Retina (tissue), 1 donor: ENCODE results near the gene PIK3R5.

Source experiments
- DNase-seq: peaks from one replicate; pipeline ENCODE4 v3.0.0-alpha.2; 2016

Gene PIK3R5

DNA sequence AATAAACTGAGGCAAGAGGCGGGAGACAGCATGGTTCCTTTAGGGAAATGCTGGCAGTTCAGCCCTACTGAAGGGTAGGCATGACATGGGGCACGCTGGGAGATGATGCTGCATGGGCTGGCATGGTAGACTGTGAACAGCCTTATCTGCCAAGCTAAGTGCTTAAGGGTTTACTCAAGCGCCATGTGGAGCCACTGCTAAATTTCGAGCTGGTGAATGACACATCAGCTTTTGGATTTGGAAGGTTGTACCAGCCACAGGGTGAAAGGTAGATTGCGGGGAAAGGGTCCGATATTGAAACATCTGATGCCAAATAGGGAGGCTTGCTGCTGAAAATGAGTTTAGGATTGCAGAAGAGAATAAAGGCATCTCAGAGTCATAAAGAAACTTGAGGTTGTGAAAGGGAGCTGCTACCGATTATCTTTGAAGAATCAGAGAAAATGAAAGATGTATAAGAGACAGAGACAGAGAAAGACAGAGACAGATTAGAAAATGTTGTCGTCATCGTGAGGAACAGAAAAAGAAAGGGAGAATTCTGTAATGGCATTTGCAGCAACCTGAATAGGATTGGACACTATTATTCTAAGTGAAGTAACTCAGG is 16.3 kb downstream of the PIK3R5 start:
- DNase-seq, result no peak

DNA sequence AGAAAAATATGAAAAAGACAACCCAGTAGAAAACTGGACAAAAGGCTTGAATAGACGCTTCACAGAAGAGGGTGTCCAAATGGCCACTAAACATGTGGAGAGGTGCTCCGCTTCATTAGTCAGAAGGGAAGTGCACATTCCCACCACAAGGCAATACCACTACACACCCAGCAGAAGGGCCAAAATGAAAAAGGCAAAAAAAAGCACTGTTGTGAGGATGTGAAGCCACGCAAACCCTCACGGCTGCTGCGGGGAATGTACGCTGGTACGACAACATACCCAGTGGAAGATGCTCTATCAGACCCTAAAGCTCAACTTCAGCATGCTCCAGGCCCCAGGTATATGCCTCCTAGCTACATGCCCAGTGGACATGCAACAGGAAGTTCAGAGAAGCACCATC is 17.0 kb downstream of the PIK3R5 start:
- DNase-seq, result no peak

DNA sequence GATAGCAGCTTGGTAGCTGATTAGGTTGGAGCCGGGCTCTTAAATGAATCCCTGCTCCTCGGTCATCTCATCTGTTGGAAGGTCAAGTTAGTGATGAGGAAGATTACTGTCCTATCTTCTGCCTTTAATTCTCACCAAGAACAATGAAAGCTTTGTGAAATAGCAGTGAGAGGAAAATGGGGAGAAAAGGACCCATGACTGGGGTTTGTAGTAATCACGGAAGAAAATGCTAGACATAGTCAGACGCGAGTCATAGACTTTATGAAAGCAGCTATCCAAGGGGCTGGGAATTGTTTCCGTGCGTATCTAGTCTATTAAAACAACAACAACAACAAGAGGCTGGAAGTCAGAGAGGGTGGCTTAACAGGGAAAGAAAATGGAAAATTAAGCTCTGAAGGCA is 18.3 kb downstream of the PIK3R5 start:
- DNase-seq, result no peak

DNA sequence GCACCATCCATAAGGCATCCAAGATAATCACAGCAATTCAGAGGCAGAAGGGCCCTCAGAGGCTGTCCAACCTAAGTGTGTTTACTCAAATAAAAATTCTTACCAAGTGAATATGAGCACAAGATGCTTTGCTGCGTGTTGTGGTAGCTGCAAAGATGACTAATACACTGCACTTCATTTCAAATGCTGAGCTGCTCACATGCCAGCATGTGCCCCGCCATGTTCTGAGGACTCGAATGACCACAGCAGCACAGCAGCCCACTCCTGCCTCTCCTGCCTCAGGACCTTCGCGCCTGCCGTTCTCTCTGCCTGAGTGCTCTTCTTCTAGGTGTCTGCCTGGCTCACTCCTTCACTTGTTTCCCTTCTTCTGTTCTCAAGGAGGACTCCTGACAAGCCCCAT is 19.0 kb downstream of the PIK3R5 start:
- no peak for DNase-seq

DNA sequence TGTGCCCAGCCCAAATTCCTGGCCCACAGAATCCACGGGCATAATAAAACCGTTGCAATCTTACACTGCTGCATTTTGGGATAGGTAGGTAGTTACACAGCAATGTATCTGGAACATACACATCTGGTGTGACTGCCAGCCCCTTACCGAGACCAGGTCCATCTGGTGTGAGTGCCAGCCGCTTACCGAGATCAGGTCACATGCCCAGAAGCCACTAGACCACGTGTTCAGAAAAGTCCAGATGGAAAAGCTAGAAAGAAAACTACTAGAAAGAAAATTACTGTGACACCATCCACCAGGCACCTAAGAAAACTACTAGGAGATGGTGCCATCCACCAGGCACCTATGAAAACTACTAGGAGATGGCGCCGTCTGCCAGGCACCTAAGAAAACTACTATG is 19.4 kb downstream of the PIK3R5 start:
- DNase-seq, result no peak

DNA sequence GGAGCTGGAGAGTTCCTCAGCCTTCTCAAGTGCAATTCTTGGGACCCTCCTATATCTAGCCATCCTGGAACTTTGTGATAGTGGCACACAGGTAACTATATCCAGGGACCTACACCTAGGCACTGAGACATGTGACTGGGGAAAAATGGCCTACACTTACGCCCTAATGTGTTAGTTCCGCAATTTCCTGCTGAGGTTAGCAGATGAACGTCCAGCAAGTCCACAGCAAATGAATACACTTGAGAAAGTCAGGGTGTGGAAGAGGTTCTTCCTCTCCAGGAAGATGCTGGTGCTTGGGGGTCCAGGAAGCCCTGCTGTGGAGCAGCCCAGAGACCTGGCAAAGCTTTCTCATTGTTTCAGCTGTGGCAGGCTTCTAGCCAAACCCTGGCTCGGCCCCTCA is 20.8 kb downstream of the PIK3R5 start:
- DNase-seq, result no peak

DNA sequence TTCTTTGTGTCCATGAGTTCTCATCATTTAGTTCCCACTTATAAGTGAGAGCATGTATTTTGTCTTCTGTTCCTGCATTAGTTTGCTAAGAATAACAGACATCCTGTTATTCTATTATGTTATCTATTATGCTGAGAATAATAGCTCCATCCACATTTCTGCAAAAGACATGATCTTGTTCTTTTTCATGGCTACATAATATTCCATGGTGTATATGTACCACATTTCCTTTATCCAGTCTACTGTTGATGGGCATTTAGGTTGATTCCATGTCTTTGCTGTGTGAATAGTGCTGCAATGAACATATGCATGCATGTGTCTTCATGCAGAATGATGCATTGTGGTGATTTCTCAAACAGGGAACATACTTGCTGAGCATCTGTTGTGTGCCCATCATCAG is 21.4 kb downstream of the PIK3R5 start:
- DNase-seq, result no peak

DNA sequence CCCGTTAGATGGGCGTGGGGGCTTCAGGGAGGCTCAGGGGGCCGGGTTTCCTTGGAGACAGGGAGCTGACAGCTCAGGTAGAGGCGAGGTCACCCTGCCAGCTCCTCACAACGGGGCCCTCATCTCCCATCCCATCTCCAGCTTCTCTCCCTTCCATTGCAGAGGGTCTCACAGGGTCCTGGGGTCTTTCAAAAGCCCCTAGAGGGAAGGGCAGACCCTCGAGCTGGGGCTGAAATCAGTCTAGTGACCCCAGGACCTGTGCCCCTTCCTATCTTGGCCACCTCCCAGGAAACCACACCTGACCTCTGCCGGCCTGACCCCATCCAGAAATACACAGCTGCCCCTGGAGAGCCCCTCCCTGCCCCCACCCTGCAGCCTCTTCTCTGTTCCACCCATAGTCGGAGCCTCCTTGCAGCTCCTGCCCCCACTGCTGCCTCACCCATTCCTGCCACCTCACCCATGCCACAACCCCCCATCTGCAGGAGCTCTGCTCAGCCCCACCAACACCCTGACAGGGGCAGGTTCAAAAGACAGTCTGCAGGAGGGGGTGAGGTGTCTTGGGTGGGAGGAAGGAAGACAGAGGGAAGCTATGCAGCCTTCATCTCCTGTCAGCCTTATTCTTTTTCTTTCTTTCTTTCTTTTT is 23.4 kb downstream of the PIK3R5 start:
- no peak for DNase-seq

DNA sequence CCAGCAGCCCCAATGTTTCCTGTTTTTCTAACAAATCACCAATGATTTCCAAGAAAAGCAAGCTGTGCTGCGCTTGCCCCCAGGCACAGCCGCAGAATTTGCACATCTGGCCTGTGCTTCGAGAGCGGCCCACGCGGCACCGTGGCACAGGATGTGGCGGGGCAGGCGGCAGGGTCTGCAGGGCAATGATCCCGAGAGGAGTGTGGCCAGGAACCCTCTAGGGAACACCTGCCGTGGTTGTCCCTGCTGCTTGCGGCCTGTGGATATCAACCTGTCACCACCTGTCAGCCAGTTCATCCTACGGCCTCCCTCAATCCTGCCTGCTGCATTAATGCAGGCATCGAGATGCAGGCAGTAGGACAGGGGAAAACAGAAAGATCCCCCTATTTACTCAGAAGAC is 24.0 kb downstream of the PIK3R5 start:
- no peak for DNase-seq

DNA sequence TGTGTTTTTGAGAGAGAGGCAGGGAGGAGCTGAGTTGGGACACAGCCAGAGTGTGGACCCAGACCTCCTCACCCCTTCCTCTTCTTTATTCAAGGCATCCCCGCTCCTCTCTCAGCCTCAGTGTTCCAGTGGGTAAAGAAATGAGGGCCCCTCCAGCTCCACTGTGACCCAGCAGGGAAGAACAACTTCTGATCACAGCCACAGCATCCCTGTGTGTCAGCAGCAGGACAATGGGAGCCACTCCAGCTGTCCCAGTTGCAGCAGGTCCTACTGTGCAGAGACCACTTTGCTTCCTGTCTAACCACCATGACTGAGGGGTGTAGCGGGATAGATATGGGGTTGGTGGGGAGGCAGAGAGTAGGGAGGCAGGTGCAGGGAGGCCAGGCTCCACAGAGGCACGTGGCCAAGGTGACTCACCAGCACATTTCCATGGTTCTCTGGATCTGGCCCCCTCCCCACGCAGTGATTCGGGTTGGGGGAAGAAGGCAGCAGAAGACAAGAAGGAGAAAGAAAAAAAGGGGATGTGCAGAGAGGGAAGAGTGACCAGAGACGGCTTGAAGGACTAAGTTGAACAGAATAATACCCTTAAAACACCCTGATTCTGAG is 24.5 kb downstream of the PIK3R5 start:
- DNase-seq, result no peak

DNA sequence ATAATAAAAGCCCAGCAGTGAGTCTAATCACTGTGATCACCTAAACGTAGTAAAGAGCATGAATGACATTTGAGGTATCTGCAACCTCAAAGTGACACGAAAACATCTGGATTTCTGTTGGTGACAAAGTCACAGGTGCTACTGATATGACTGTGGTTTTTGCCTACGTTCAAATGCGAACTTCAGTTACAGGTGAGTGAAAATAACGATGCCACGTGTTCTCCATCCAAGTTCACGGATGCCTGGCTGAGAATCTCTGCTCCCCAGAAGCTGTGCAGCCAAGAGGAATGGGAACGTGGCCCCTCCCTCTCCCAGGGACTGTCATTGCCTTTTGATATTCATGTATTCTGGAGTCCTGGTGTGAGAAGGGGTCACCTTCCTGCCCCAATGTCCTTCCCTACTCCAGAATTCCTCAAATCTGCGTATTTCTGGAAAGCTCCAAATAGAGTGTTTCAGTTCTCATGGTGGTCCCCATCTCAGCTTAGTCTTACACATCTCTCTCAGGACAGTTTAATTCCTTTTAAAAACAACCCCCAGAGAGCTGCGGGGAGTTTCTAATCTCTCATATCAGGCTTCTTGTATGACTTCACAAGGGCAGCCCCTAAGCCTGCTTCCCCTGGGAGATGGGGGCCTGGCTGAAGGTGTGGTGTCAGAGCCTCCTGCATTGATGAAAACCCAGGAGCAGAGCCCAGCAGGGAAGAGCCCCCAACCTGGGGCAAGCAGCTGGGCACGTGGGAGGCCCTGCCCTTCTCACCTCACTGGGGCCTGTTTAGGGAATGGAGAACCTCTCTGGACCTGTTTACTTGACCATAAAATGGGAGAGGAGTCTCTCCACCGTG is 25.8 kb downstream of the PIK3R5 start:
- no peak for DNase-seq

DNA sequence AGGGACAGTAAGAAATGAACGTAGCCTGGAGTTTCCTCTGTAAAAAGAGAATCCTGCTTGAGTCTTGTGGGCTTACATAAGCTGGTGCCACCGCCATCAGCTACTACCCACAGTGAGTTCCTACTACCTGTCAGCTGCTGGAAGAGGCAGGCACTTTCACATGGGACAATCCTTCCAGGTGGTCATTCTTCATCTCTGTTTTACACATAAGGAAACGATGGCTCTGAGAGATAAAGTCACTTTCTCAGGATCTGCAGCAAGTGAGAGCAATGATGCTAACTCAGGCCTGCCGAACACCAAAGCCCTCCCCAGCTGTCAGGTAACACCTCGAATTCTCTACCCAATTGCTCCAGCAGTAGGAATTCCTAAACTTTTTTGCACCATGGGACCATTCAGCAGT is 26.6 kb downstream of the PIK3R5 start:
- no peak for DNase-seq

DNA sequence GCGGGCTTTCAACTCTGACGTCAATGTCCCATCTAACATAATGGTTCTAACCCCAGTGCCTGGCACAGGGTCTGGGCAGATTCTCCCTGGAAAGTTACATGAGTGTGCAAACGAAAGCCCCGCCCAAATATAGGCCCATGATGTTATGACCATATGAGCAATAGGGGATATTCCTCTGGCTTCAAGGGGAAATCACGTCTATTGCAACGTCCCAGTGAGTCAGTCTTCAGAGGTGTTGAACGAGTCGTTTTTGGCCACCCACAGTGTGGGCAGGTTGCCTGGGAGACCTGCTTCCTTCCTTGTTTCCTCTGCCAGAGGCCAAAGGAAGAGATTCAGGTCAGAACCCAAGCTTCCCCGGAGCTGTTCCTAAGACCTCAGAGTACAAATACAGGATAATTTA is 30.3 kb downstream of the PIK3R5 start:
- DNase-seq, result no peak

DNA sequence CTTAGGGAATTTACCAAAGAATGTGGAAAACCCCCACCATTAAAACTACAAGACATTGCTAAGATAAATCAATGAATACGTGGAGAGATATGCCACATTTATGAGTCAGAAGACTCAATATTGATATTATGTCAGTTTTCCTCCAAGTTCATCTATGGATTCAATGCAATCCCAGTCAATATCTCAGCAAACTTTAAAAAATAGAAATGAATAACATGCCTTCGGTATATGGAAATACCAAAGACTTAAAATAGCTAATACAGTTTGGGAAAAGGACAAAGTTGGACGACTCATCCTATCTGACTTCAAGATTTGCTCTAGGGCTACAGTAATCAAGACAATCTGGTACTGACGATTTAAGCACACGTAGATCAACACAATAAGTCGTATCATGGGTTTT is 31.2 kb downstream of the PIK3R5 start:
- DNase-seq, result no peak

DNA sequence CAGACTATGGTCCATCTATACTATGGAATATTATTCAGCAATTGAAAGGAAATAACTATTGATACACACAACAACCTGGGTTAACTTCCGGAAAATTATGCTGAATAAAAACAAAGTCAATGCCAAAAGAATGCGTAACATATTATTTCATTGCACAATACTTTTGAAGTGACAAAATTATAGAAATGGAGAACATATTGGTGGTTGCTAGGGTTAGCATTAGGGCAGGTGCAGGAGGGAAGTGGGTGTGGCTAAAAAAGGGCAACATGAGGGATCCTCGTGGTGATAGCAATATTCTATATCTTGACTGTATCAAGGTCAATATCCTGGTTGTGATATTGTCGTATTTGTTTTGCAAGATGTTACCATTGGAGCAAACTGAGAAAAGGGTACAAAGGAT is 34.9 kb downstream of the PIK3R5 start:
- DNase-seq, result no peak

DNA sequence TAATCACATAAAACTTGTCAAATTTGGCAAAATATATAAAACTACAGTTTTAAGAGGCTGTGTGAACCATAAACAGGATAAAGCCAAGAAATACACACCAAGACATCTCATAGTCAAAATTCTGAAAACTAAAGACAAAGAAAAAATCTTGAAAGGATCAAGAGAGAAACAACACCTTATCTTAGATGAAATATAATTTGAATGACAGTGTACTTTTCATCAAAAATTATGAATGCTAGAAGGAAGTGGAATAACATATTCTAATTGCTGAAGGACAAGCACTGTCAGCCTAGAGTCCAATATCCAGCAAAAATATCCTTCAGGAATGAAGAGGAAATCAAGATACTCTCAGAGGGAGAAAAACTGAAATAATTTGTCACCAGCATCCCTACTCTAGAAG is 37.2 kb downstream of the PIK3R5 start:
- DNase-seq, result no peak

DNA sequence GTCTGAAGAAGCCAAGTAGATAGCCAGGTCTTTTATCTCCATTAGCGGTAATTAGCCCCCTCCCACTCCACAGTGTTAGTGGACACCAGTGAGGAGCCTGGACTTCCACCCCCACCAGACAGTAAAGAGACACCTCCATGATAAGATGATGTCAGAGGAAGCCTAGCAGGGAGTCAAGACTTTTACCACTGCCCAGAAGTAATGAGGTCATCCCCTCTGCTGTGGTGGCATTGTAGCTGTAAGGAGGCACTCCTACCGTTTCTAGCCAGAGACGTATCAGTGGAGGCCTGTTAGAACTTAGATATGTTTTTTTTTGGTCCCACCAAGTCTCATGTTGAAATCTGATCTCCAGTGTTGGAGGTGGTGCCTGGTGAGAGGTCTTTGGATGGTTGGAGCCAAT is 38.1 kb downstream of the PIK3R5 start:
- DNase-seq, result no peak

DNA sequence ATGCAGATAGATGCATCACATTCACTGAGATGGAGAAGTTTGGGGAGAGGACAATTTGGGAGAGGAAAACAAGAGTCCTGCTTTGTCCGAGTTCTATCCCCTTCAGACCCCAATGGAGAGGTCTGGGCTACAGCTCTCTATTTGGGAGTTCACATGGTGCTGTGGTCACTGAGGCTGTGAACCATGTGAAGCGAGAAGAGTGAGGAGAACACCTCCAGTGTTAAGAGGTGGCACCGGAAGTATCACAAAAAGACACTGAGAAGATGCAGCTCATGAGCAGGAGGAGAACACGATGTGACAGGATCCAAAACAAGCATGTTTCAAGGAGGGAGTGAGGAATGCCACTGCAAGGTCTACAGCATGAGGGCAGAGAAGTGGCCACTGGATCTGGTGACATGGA is 39.7 kb downstream of the PIK3R5 start:
- DNase-seq, result no peak

DNA sequence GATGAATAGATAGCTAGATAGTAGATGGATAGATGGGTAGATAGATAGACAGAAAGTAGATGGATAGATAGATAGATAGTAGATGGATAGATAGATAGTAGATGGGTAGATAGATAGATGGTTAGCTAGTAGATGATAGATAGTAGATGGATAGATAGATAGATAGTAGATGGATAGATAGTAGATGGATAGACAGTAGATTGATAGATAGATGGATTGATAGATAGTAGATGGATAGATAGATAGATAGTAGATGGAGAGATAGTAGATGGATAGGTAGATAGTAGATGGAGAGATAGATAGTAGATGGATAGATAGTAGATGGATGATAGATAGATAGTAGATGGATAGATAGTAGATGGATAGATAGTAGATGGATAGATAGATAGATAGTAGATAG is 40.4 kb downstream of the PIK3R5 start:
- no peak for DNase-seq

DNA sequence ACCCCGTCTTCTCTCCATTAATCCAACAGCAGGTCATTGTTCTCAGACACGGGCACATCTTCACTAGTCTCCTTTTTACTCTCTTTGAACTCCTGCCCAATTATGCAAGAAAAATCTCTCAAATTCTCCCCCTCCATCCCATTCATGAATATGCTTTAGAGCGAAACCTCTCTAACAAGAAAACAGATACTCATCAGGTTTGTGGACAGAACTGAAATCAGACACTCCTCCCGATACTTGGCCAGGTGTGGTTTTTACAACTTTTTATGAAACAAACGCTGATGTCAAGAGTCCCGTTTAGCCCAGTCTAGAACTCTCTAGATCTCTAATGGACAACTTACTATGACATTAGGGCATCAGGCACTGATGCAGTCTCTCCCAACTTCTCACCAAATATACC is 40.9 kb downstream of the PIK3R5 start:
- no peak for DNase-seq

DNA sequence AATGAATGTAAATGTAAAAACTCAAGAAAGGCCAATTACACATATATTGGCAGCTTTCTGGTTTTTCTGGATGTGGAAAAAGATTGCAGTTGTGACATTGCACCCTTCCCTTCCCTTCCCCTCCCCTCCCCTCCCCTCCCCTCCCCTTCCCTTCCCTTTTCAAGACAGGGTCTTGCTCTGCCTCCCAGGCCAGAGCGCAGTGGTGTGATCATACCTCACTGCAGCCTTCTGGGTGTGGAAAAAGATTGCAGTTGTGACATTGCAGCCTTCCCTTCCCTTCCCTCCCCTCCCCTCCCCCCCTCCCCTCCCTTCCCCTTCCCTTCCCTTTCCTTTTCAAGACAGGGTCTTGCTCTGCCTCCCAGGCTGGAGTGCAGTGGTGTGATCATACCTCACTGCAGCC is 41.7 kb downstream of the PIK3R5 start:
- DNase-seq, result no peak

DNA sequence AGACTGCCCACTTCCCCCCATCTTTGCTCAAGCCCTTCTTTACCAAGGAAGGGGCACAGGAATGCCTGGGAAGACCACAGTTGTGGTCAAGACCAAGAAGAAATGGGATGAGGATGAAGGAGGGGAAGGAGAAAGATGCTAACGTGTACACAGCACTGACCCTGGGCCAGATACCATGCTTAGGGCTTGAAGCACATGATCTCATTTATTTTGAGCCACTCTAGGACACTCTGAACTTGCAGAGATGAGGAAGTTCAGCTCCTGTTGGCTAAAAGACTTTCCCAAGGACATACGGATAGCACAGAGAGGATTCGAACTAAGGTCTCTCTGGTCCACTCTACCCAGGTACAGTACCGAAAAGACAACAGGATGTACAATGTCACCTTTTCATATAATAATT is 42.6 kb downstream of the PIK3R5 start:
- DNase-seq, result no peak

DNA sequence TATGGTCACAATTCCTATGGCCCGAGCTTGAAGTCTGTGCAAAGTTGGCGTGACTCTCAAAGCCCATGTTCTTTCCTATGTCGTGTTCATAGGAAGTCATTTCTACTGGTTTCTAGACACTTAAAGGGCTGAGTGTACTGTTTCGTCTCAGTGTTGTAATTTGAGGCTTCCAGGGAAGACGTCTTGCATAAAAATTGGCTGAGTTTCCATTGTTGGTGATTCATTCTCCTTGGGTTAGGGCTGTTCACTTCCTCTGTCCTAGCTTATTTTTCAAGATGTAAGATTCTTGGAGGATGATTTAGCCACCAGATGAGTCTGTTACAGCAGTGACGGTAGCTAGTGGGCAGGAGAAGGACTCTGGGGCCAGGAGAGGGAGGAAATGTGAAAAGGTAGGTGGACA is 43.1 kb downstream of the PIK3R5 start:
- DNase-seq, result no peak

DNA sequence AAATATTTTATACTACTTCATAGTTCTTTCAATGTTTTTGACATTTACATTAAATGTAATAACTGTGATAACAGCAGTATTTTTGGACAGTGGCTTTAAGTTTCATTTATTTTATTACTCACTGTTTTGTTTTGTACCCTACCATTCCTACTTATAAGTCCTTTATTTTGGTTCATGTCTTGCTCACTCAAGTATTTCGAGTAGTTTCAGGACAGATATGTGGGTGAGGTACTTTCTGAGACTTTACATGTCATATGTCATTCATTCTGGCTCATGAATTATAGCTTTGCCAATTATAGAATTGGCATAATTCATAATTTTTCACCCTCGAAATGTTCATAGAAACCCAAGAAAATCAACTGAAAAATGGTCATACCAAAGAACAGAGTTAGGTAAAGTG is 44.4 kb downstream of the PIK3R5 start:
- no peak for DNase-seq
